Measurements from ENCODE around the gene PHF23.

The PHF23 gene

GRCh38 chr17:7196651-7197401 lies 42.4 kb downstream of the PHF23 start:
- no peak for DNase-seq

GRCh38 chr17:7195971-7196370 lies 43.3 kb downstream of the PHF23 start:
- no peak for DNase-seq

- no peak for DNase-seq
Observed at GRCh38 chr17:7192271-7192937, 46.9 kb downstream of the PHF23 start.

GRCh38 chr17:7191571-7192270 lies 47.5 kb downstream of the PHF23 start:
- DNase-seq: no peak

- DNase-seq: no peak
Observed at GRCh38 chr17:7191069-7191468, 48.2 kb downstream of the PHF23 start.

GRCh38 chr17:7190276-7190917 lies 48.9 kb downstream of the PHF23 start:
- no peak for DNase-seq

GRCh38 chr17:7186241-7186640 lies 53.0 kb downstream of the PHF23 start:
- no peak for DNase-seq
